Thymus (tissue), 11 donors: ENCODE results near the gene CHAF1A. TPM values are rescaled to one million over a fixed set of nuclear protein-coding genes. Genes with fewer than 3 reads are reported as not detected.

Experiments used
- DNase-seq, 9 donors: peaks; one replicate each; pipeline ENCODE4 v3.0.0-alpha.2; 2013; ENCODE audit warnings: low spot score in 9 of 9, low read depth in 6 of 9, missing footprints in 1 of 9
- H3K27ac ChIP-seq, 2 donors: one replicate each; pipeline ENCODE4 v1.5.1; 2013; ENCODE audit warnings: control low read depth in 1 of 2, low read depth in 1 of 2, low read length in 1 of 2, mild to moderate bottlenecking in 1 of 2, moderate library complexity in 1 of 2
- H3K27me3 ChIP-seq, 2 donors: one replicate each; pipeline ENCODE4 v1.5.1; 2013; ENCODE audit warnings: low read length in 1 of 2; ENCODE audit not compliant: control insufficient read depth in 2 of 2, insufficient read depth in 1 of 2
- H3K36me3 ChIP-seq, 2 donors: one replicate each; pipeline ENCODE4 v1.5.1; 2013; ENCODE audit warnings: low read length in 1 of 2, mild to moderate bottlenecking in 1 of 2, moderate library complexity in 1 of 2; ENCODE audit not compliant: control insufficient read depth in 2 of 2, insufficient read depth in 2 of 2
- H3K4me1 ChIP-seq, 2 donors: one replicate each; pipeline ENCODE4 v1.5.1; 2013; ENCODE audit warnings: low read length in 2 of 2; ENCODE audit not compliant: control insufficient read depth in 2 of 2, insufficient read depth in 2 of 2
- H3K4me3 ChIP-seq, 2 donors: one replicate each; pipeline ENCODE4 v1.5.1; 2013; ENCODE audit warnings: low read length in 2 of 2, control low read depth in 1 of 2, mild to moderate bottlenecking in 1 of 2
- H3K9me3 ChIP-seq, 2 donors: one replicate each; pipeline ENCODE4 v1.5.1; 2013; ENCODE audit warnings: low read length in 1 of 2, mild to moderate bottlenecking in 1 of 2; ENCODE audit not compliant: control insufficient read depth in 2 of 2, insufficient read depth in 1 of 2
- WGBS: extraction: QIAGEN DNeasy Blood & Tissue Kit; methylation state at CpG from one replicate; pipeline ENCODE4 v1.1.7; 2013; 5-methylcytosine and 5-hydroxymethylcytosine counted together
- polyA plus RNA-seq: library from polyadenylated mRNA; stranded (reverse); fragments of 200-250 nt; gene quantifications from one replicate; pipeline ENCODE4 v1.2.3, GENCODE V29; 2013
- total RNA-seq: library from RNA; stranded (reverse); fragments of 120-200 nt; gene quantifications from one replicate; pipeline ENCODE4 v1.2.4, GENCODE V29; 2013
- donor health status: healthy.

CHAF1A gene
- total and polyA plus RNA-seq, 2 donors, result 3.5 to 19.5 TPM

- Histone ChIP-seq H3K27me3 (no peaks in the 10 kb centered on the region), H3K4me1 (no peaks in the 10 kb centered on the region), H3K4me3 (no peak overlapping the region), H3K36me3 (peaks cover 64 to 71% of the 10 kb centered on the region in 2 donors), H3K27ac (no peak overlapping the region), H3K9me3 (no peaks in the 10 kb centered on the region)
- no peak for DNase-seq
- WGBS, result 96% methylated on average over 13 of the region's 13 CpGs
Observed at GRCh38 chr19:4359627-4360000, 42.8 kb upstream of the CHAF1A start.

GRCh38 chr19:4360081-4360569 lies 42.3 kb upstream of the CHAF1A start:
- Histone ChIP-seq H3K4me3 (no peak overlapping the region), H3K27ac (no peak overlapping the region), H3K9me3 (no peaks in the 10 kb centered on the region), H3K27me3 (no peaks in the 10 kb centered on the region), H3K36me3 (peaks cover 69 to 75% of the 10 kb centered on the region in 2 donors), H3K4me1 (no peaks in the 10 kb centered on the region)
- DNase-seq, result no peak
- WGBS, result 95% methylated on average over 9 of the region's 9 CpGs

- no peaks in the 10 kb centered on the region for H3K27me3 ChIP-seq
- H3K36me3 ChIP-seq, result peaks cover 75 to 81% of the 10 kb centered on the region in 2 donors
- no peak overlapping the region for H3K4me3 ChIP-seq
- no peaks in the 10 kb centered on the region for H3K9me3 ChIP-seq
- H3K27ac ChIP-seq, result no peak overlapping the region
- 98% methylated on average over 12 of the region's 12 CpGs for whole genome bisulfite sequencing
- H3K4me1 ChIP-seq, result no peaks in the 10 kb centered on the region
- DNase-seq, result no peak
Observed at GRCh38 chr19:4360641-4361151, 41.7 kb upstream of the CHAF1A start.

- Histone ChIP-seq H3K27ac (no peak overlapping the region), H3K4me1 (no peaks in the 10 kb centered on the region), H3K27me3 (no peaks in the 10 kb centered on the region), H3K9me3 (no peaks in the 10 kb centered on the region), H3K36me3 (peaks cover 79 to 88% of the 10 kb centered on the region in 2 donors), H3K4me3 (no peak overlapping the region)
- no peak for DNase-seq
- WGBS, result 97% methylated on average over 50 of the region's 50 CpGs
Observed at GRCh38 chr19:4361152-4362046, 41.0 kb upstream of the CHAF1A start.

GRCh38 chr19:4362101-4362828 lies 40.2 kb upstream of the CHAF1A start:
- H3K27me3 ChIP-seq, result no peaks in the 10 kb centered on the region
- H3K27ac ChIP-seq, result no peak overlapping the region
- peaks cover 82 to 88% of the 10 kb centered on the region in 2 donors for H3K36me3 ChIP-seq
- no peak for DNase-seq
- no peak overlapping the region for H3K4me3 ChIP-seq
- H3K9me3 ChIP-seq, result no peaks in the 10 kb centered on the region
- WGBS, result 97% methylated on average over 32 of the region's 32 CpGs
- no peaks in the 10 kb centered on the region for H3K4me1 ChIP-seq

GRCh38 chr19:4362831-4363545 lies 39.5 kb upstream of the CHAF1A start:
- H3K27me3 ChIP-seq, result no peaks in the 10 kb centered on the region
- H3K27ac ChIP-seq, result no peak overlapping the region
- H3K4me3 ChIP-seq, result no peak overlapping the region
- no peak for DNase-seq
- H3K4me1 ChIP-seq, result peaks cover 0 to under 1% of the 10 kb centered on the region in 2 donors
- peaks cover 83 to 85% of the 10 kb centered on the region in 2 donors for H3K36me3 ChIP-seq
- no peaks in the 10 kb centered on the region for H3K9me3 ChIP-seq
- WGBS, result 95% methylated on average over 22 of the region's 22 CpGs

GRCh38 chr19:4363571-4364304 lies 38.7 kb upstream of the CHAF1A start:
- Histone ChIP-seq H3K27me3 (no peaks in the 10 kb centered on the region), H3K9me3 (no peaks in the 10 kb centered on the region), H3K4me3 (no peak overlapping the region), H3K4me1 (peaks cover 0 to 7% of the 10 kb centered on the region in 2 donors), H3K27ac (no peak overlapping the region), H3K36me3 (peaks cover 76 to 85% of the 10 kb centered on the region in 2 donors)
- no peak for DNase-seq
- 97% methylated on average over 26 of the region's 26 CpGs for WGBS

- H3K36me3 ChIP-seq, result peaks cover 61 to 70% of the 10 kb centered on the region in 2 donors
- peaks cover 12 to 23% of the 10 kb centered on the region in 2 donors for H3K4me1 ChIP-seq
- no peaks in the 10 kb centered on the region for H3K9me3 ChIP-seq
- DNase-seq, result no peak
- WGBS, result 97% methylated on average over 16 of the region's 16 CpGs
- no peak overlapping the region for H3K27ac ChIP-seq
- no peak overlapping the region for H3K4me3 ChIP-seq
- no peaks in the 10 kb centered on the region for H3K27me3 ChIP-seq
Observed at GRCh38 chr19:4365341-4365740, 37.1 kb upstream of the CHAF1A start.
